Esophagus muscularis mucosa (tissue), 4 donors: ENCODE data around the gene MED13L.

ENCODE experiments used
- EP300 ChIP-seq: sonication (generic); formaldehyde crosslinking; IDR thresholded peaks from one replicate; pipeline ENCODE4 v1.6.1; 2017; ENCODE audit warnings: antibody characterized with exemption
- POLR2A ChIP-seq: fragments of 450-650 bp; IDR thresholded peaks from one replicate; pipeline ENCODE4 v1.6.1; 2017; ENCODE audit warnings: antibody characterized with exemption, moderate library complexity, mild to moderate bottlenecking, low read depth
- POLR2AphosphoS5 ChIP-seq, 2 donors: sonication (generic); formaldehyde crosslinking; IDR thresholded peaks; one replicate each; pipeline ENCODE4 v1.6.1; 2017; ENCODE audit warnings: antibody characterized with exemption in 2 of 2
- TF ChIP-seq, protein P1 (sequence below), 3 experiments: fragments of 200-600 bp in 2 of 3; fragments of 450-650 bp in 1 of 3; sonication (generic) in 2 of 3; IDR thresholded peaks; one replicate each; pipeline ENCODE4 v1.5.1; 2017 to 2019; ENCODE audit warnings: antibody characterized with exemption in 3 of 3, mild to moderate bottlenecking in 2 of 3, moderate library complexity in 1 of 3

- TF ChIP-seq POLR2A (no peak), POLR2AphosphoS5 (IDR thresholded peaks at IDR 0.05) (no peak), EP300 (no peak)
- TF ChIP-seq, protein P1, sequence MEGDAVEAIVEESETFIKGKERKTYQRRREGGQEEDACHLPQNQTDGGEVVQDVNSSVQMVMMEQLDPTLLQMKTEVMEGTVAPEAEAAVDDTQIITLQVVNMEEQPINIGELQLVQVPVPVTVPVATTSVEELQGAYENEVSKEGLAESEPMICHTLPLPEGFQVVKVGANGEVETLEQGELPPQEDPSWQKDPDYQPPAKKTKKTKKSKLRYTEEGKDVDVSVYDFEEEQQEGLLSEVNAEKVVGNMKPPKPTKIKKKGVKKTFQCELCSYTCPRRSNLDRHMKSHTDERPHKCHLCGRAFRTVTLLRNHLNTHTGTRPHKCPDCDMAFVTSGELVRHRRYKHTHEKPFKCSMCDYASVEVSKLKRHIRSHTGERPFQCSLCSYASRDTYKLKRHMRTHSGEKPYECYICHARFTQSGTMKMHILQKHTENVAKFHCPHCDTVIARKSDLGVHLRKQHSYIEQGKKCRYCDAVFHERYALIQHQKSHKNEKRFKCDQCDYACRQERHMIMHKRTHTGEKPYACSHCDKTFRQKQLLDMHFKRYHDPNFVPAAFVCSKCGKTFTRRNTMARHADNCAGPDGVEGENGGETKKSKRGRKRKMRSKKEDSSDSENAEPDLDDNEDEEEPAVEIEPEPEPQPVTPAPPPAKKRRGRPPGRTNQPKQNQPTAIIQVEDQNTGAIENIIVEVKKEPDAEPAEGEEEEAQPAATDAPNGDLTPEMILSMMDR (IDR thresholded peaks at IDR 0.05) = no peak
Observed at GRCh38 chr12:116064493-116064892, 213.0 kb downstream of the MED13L start.
